MCF 10A (cell line): ENCODE data around the gene GALNT16. TPM values are rescaled to one million over a fixed set of nuclear protein-coding genes. Genes with fewer than 3 reads are reported as not detected.

ENCODE experiments used
- BruUV-seq: library from RNA; stranded (reverse); fragments of 400-500 nt; replicated peaks from 2 replicates; lab custom pipeline; 2021; lab: Mats Ljungman, UMichigan
- CTCF ChIA-PET: fragments of 300-600 bp; sonication (Branson Sonifier 250); formaldehyde crosslinking; extraction: SDS; loops from one replicate; lab custom pipeline; 2021; ENCODE audit warnings: antibody characterized with exemption, inconsistent platforms; lab: Yijun Ruan, JAX
- POLR2A ChIA-PET: fragments of 300-600, 350-650 bp; sonication (Branson Sonifier 250); formaldehyde crosslinking; extraction: SDS; loops from one replicate; lab custom pipeline; 2020; ENCODE audit warnings: antibody characterized with exemption, inconsistent platforms; lab: Yijun Ruan, JAX
- DNase-seq: peaks from one replicate; pipeline ENCODE4 v3.0.0-alpha.2; 2018; ENCODE audit not compliant: unreplicated experiment
- H3K27ac Mint-ChIP-seq: one replicate; pipeline ENCODE4 v1.8.0; 2022; ENCODE audit warnings: mild to moderate bottlenecking, low read depth, mixed read lengths; ENCODE audit not compliant: unreplicated experiment
- H3K27me3 Mint-ChIP-seq: one replicate; pipeline ENCODE4 v1.8.0; 2022; ENCODE audit warnings: mixed read lengths; ENCODE audit not compliant: insufficient read depth, unreplicated experiment
- H3K36me3 Mint-ChIP-seq: one replicate; pipeline ENCODE4 v1.8.0; 2022; ENCODE audit warnings: mild to moderate bottlenecking, moderate library complexity, mixed read lengths; ENCODE audit not compliant: insufficient read depth, unreplicated experiment
- H3K4me1 Mint-ChIP-seq: one replicate; pipeline ENCODE4 v1.8.0; 2022; ENCODE audit warnings: mixed read lengths; ENCODE audit not compliant: insufficient read depth, unreplicated experiment
- H3K4me3 Mint-ChIP-seq: one replicate; pipeline ENCODE4 v1.8.0; 2022; ENCODE audit warnings: mild to moderate bottlenecking, moderate library complexity, mixed read lengths; ENCODE audit not compliant: unreplicated experiment
- H3K9me3 Mint-ChIP-seq: one replicate; pipeline ENCODE4 v1.8.0; 2022; ENCODE audit warnings: mixed read lengths; ENCODE audit not compliant: unreplicated experiment
- CTCF ChIP-seq: fragments of 200-600 bp; IDR thresholded peaks from one replicate; pipeline ENCODE4 v1.8.0; 2022; ENCODE audit warnings: antibody characterized with exemption, mild to moderate bottlenecking; ENCODE audit not compliant: unreplicated experiment
- intact Hi-C: fragments of 100-400 bp; cut with micrococcal nuclease; formaldehyde crosslinking; loops from 2 replicates; pipeline ENCODE4 v1.14.1; 2022
- total RNA-seq: library from RNA; stranded (reverse); gene quantifications from 2 replicates; pipeline ENCODE4 v1.2.3, GENCODE V29; 2022

GALNT16 gene
- total RNA-seq, 1 experiment from 2014 or later = not detected

GRCh38 chr14:69226178-69226577 is 33.8 kb upstream of the GALNT16 start:
- CTCF ChIA-PET = interaction anchor here (0.7 to 2.4 kb wide), 2 partner anchors 16 to 90 kb away, joined by 3 to 13 read pairs; no protein-coding TSS in a partner anchor
- no peak for TF ChIP-seq CTCF
- Mint-ChIP-seq H3K27ac (no peak overlapping the region), H3K4me3 (no peak overlapping the region), H3K4me1 (peaks cover 5% of the 10 kb centered on the region), H3K36me3 (peaks cover 25% of the 10 kb centered on the region), H3K9me3 (no peaks in the 10 kb centered on the region), H3K27me3 (no peaks in the 10 kb centered on the region)
- no TSS peak for BruUV-seq
- intact Hi-C loops = no loop called here
- DNase-seq = no peak
- POLR2A ChIA-PET = interaction anchor here (1.2 kb wide), 1 partner anchor 10 kb away, joined by 3 read pairs; no protein-coding TSS in a partner anchor

- no peak for TF ChIP-seq CTCF
- DNase-seq = no peak
- H3K27ac Mint-ChIP-seq = no peak overlapping the region
- ChIA-PET CTCF (interaction anchor here (2.4 kb wide), 1 partner anchor 16 kb away, joined by 13 read pairs; no protein-coding TSS in a partner anchor), POLR2A (interaction anchor here (1.2 kb wide), 1 partner anchor 10 kb away, joined by 3 read pairs; no protein-coding TSS in a partner anchor)
- no TSS peak for BruUV-seq
- H3K4me1 Mint-ChIP-seq = peaks cover 5% of the 10 kb centered on the region
- H3K27me3 Mint-ChIP-seq = no peaks in the 10 kb centered on the region
- H3K36me3 Mint-ChIP-seq = peaks cover 31% of the 10 kb centered on the region
- no peak overlapping the region for H3K4me3 Mint-ChIP-seq
- intact Hi-C loops = no loop called here
- H3K9me3 Mint-ChIP-seq = no peaks in the 10 kb centered on the region
Measured at GRCh38 chr14:69226736-69227135, 33.2 kb upstream of the GALNT16 start.

DNA sequence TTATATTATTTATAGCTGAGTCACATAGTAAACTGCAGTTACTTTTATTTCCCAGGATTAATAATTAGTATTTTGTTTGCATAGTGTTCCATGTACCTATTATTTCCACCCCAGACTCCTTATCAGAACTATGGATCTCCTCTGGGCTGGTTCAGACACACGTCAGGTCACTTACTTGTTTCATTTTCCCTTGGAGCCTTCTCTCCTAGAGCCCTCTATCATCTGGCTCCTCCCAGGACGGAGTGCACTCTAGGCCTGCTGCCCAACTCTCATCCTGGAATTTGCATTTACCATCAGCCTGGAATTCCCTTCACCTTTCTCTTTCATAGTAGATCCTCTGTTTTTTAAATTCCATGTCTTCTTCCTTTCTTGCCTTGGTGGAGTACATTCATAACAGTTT is 28.5 kb upstream of the GALNT16 start:
- H3K4me1 Mint-ChIP-seq = peaks cover 5% of the 10 kb centered on the region
- H3K9me3 Mint-ChIP-seq = no peaks in the 10 kb centered on the region
- no peaks in the 10 kb centered on the region for H3K27me3 Mint-ChIP-seq
- no peak for TF ChIP-seq CTCF
- H3K4me3 Mint-ChIP-seq = no peak overlapping the region
- H3K27ac Mint-ChIP-seq = no peak overlapping the region
- POLR2A ChIA-PET = no interaction called here
- no TSS peak for BruUV-seq
- no peak for DNase-seq
- CTCF ChIA-PET = interaction anchor here (0.6 to 1.0 kb wide), 3 partner anchors 28 to 229 kb away, joined by 3 read pairs; no protein-coding TSS in a partner anchor
- H3K36me3 Mint-ChIP-seq = peaks cover 54% of the 10 kb centered on the region
- intact Hi-C loops = no loop called here

- intact Hi-C loops = no loop called here
- Mint-ChIP-seq H3K4me3 (no peak overlapping the region), H3K27ac (no peak overlapping the region), H3K27me3 (no peaks in the 10 kb centered on the region), H3K9me3 (no peaks in the 10 kb centered on the region), H3K36me3 (peaks cover 60% of the 10 kb centered on the region), H3K4me1 (no peaks in the 10 kb centered on the region)
- TF ChIP-seq CTCF = no peak
- BruUV-seq = no TSS peak
- POLR2A ChIA-PET = interaction anchor here (0.6 kb wide), 1 partner anchor 852 kb away, joined by 3 read pairs; no protein-coding TSS in a partner anchor
- CTCF ChIA-PET = interaction anchor here (1.5 kb wide), 1 partner anchor 10 kb away, joined by 13 read pairs; no protein-coding TSS in a partner anchor
- DNase-seq = no peak
Measured at GRCh38 chr14:69232388-69232787, 27.6 kb upstream of the GALNT16 start.
